B cell (primary cell): ENCODE results near the gene FREM3. TPM values are rescaled to one million over a fixed set of nuclear protein-coding genes. Genes with fewer than 3 reads are reported as not detected.

ENCODE experiments used
- ATAC-seq: fragments of 200-7000 bp; cut with Tn5 transposase; one replicate; pipeline ENCODE4 v1.10.0; 2021; ENCODE audit warnings: low read depth, mild to moderate bottlenecking, moderate number of reproducible peaks, moderate library complexity
- CTCF ChIA-PET: fragments of 350-600 bp; sonication (Branson Sonifier 250); formaldehyde crosslinking; loops from one replicate; lab custom pipeline; 2021; ENCODE audit warnings: antibody characterized with exemption, inconsistent platforms; lab: Charles Lee
- POLR2A ChIA-PET: fragments of 350-600 bp; sonication (Branson Sonifier 250); formaldehyde crosslinking; loops from one replicate; lab custom pipeline; 2021; ENCODE audit warnings: antibody characterized with exemption; lab: Charles Lee
- DNase-seq: peaks from one replicate; pipeline ENCODE4 v3.0.0; 2013
- H2AFZ ChIP-seq: 2 replicates; pipeline ENCODE4 v1.6.1; 2012; ENCODE audit warnings: mild to moderate bottlenecking, low read depth, low read length; ENCODE audit not compliant: insufficient read depth, poor library complexity, severe bottlenecking
- H3K27ac ChIP-seq, 2 donors: 1 replicate in 1 of 2; 2 replicates in 1 of 2; pipeline ENCODE4 v1.5.1; 2012 to 2013; ENCODE audit warnings: low read length in 2 of 2, mild to moderate bottlenecking in 2 of 2, moderate library complexity in 1 of 2
- H3K27me3 ChIP-seq, 4 experiments: fragments of 200-600 bp in 1 of 4; sonication (generic) in 1 of 4; replicated peaks in 1 of 4; 1 replicate in 2 of 4; 2 replicates in 2 of 4; pipeline versions ENCODE4 v1.6.1 to v1.7.0; 2013 to 2016; ENCODE audit warnings: low read length in 3 of 4, mild to moderate bottlenecking in 2 of 4, mixed read lengths in 1 of 4, moderate library complexity in 1 of 4; ENCODE audit not compliant: insufficient read depth in 4 of 4, control insufficient read depth in 3 of 4; ENCODE audit errors: control extremely low read depth in 1 of 4
- H3K36me3 ChIP-seq, 2 experiments: replicated peaks in 1 of 2; 1 replicate in 1 of 2; 2 replicates in 1 of 2; pipeline versions ENCODE4 v1.6.1 to v1.7.1; 2013; ENCODE audit warnings: low read length in 1 of 2; ENCODE audit not compliant: insufficient read depth in 2 of 2, control insufficient read depth in 1 of 2; ENCODE audit errors: control extremely low read depth in 1 of 2, extremely low read depth in 1 of 2
- H3K4me1 ChIP-seq, 2 donors: fragments of 200-600 bp in 1 of 2; sonication (generic) in 1 of 2; 1 replicate in 1 of 2; 2 replicates in 1 of 2; pipeline versions ENCODE4 v1.5.1 to v1.6.1; 2013 to 2017; ENCODE audit warnings: low read length in 2 of 2; ENCODE audit not compliant: control insufficient read depth in 2 of 2, insufficient read depth in 2 of 2
- H3K4me2 ChIP-seq: replicated peaks from 2 replicates; pipeline ENCODE3; 2012; ENCODE audit warnings: mild to moderate bottlenecking, low read depth, low read length; ENCODE audit not compliant: poor library complexity, severe bottlenecking
- H3K4me3 ChIP-seq, 5 experiments: fragments of 200-600 bp in 1 of 5; sonication (generic) in 1 of 5; 1 replicate in 3 of 5; 2 replicates in 2 of 5; pipeline versions ENCODE4 v1.5.1 to v1.7.0; 2011 to 2016; ENCODE audit warnings: low read length in 4 of 5, mild to moderate bottlenecking in 4 of 5, low read depth in 2 of 5, control low read depth in 1 of 5, moderate library complexity in 1 of 5; ENCODE audit not compliant: insufficient read depth in 1 of 5; ENCODE audit errors: control extremely low read depth in 1 of 5, extremely low read depth in 1 of 5
- H3K79me2 ChIP-seq: fragments of 200-600 bp; sonication (generic); one replicate; pipeline ENCODE4 v1.6.0; 2016; ENCODE audit warnings: low read length; ENCODE audit not compliant: control insufficient read depth, insufficient read depth
- H3K9ac ChIP-seq: fragments of 200-600 bp; sonication (generic); 2 replicates; pipeline ENCODE4 v1.6.1; 2017; ENCODE audit warnings: mild to moderate bottlenecking, low read length, moderate library complexity
- H3K9me3 ChIP-seq, 3 donors: one replicate each; pipeline versions ENCODE4 v1.6.1 to v1.7.1; 2013; ENCODE audit warnings: low read length in 2 of 3; ENCODE audit not compliant: control insufficient read depth in 2 of 3, insufficient read depth in 1 of 3; ENCODE audit errors: control extremely low read depth in 1 of 3
- H4K20me1 ChIP-seq: 2 replicates; pipeline ENCODE4 v1.6.0; 2012; ENCODE audit warnings: mild to moderate bottlenecking, low read length; ENCODE audit not compliant: insufficient read depth, control insufficient read depth, poor library complexity, severe bottlenecking
- H3K27ac Mint-ChIP-seq: one replicate; pipeline ENCODE4 v1.8.0; 2021; ENCODE audit warnings: mixed read lengths
- H3K27me3 Mint-ChIP-seq: one replicate; pipeline ENCODE4 v1.8.0; 2021; ENCODE audit warnings: mixed read lengths
- H3K4me1 Mint-ChIP-seq: one replicate; pipeline ENCODE4 v1.8.0; 2021; ENCODE audit warnings: mixed read lengths
- H3K4me3 Mint-ChIP-seq: one replicate; pipeline ENCODE4 v1.8.0; 2021; ENCODE audit warnings: mixed read lengths
- H3K9me3 Mint-ChIP-seq: one replicate; pipeline ENCODE4 v1.8.0; 2022; ENCODE audit warnings: mixed read lengths; ENCODE audit not compliant: insufficient read depth
- CTCF ChIP-seq: fragments of 200-600 bp; IDR thresholded peaks from one replicate; pipeline ENCODE4 v1.8.0; 2022; ENCODE audit warnings: antibody characterized with exemption, mild to moderate bottlenecking
- EZH2 ChIP-seq: IDR thresholded peaks from 2 replicates; pipeline ENCODE4 v1.6.1; 2012; ENCODE audit warnings: borderline replicate concordance, low read depth, mild to moderate bottlenecking, moderate library complexity, low read length; ENCODE audit not compliant: insufficient read depth, poor library complexity, severe bottlenecking
- WGBS: methylation state at CpG from one replicate; pipeline ENCODE4 v1.1.5; 2013; ENCODE audit warnings: missing lambda C conversion rate; ENCODE audit not compliant: insufficient coverage; 5-methylcytosine and 5-hydroxymethylcytosine counted together
- intact Hi-C: fragments of 100-400 bp; cut with micrococcal nuclease; formaldehyde crosslinking; loops from one replicate; pipeline ENCODE4 v1.10.0; 2022
- polyA plus RNA-seq: library from polyadenylated mRNA; depleted of rRNA; stranded (reverse); fragments of >200 nt; gene quantifications from 2 replicates; pipeline ENCODE4 v1.2.3, GENCODE V29; 2012
- total RNA-seq, 2 donors: library from RNA; stranded (reverse); fragments of 120-200 nt in 1 of 2; gene quantifications; 1 replicate in 1 of 2; 2 replicates in 1 of 2; pipeline versions ENCODE4 v1.2.3 to v1.2.4, GENCODE V29; 2013 to 2022

Gene FREM3
- total and polyA plus RNA-seq, 2 donors (not counting 1 experiment from before 2014, with no cell fraction given), result not detected

GRCh38 chr4:143597276-143597675, 103.2 kb downstream of the FREM3 start:
- WGBS, result no CpG with 5 or more reads among the region's 3 CpGs
- peaks cover 0 to 4% (median 0%) of the 10 kb centered on the region in 4 experiments for H3K27me3 ChIP-seq
- no peak overlapping the region for H3K4me3 Mint-ChIP-seq

GRCh38 chr4:143587703-143588102, 112.8 kb downstream of the FREM3 start:
- Mint-ChIP-seq H3K4me1 (no peaks in the 10 kb centered on the region), H3K27ac (no peak overlapping the region), H3K27me3 (peaks cover 5% of the 10 kb centered on the region), H3K9me3 (peaks cover 13% of the 10 kb centered on the region), H3K4me3 (no peak overlapping the region)
- intact Hi-C loops, result no loop called here
- TF ChIP-seq CTCF (no peak), EZH2 (no peak)
- H3K9me3 ChIP-seq, result peaks cover 0 to 6% (median 4%) of the 10 kb centered on the region in 3 donors
- ATAC-seq, result no peak
- POLR2A ChIA-PET, result no interaction called here
- H3K27me3 ChIP-seq, result no peaks in the 10 kb centered on the region
- no peak overlapping the region for H3K4me3 ChIP-seq
- H4K20me1 ChIP-seq, result no peaks in the 10 kb centered on the region
- DNase-seq, result no peak
- no peak overlapping the region for H3K27ac ChIP-seq
- no peak overlapping the region for H3K4me2 ChIP-seq
- H3K9ac ChIP-seq, result no peak overlapping the region
- no peak overlapping the region for H2AFZ ChIP-seq
- CTCF ChIA-PET, result no interaction called here
- no peaks in the 10 kb centered on the region for H3K79me2 ChIP-seq
- H3K36me3 ChIP-seq, result no peaks in the 10 kb centered on the region
- H3K4me1 ChIP-seq, result no peaks in the 10 kb centered on the region

More at GRCh38 chr4:143597276-143597675, 103.2 kb downstream of the FREM3 start:
- ATAC-seq (no peak), DNase-seq (no peak)
- intact Hi-C loops, result no loop called here
- Histone ChIP-seq H3K4me2 (no peak overlapping the region), H3K27ac (no peak overlapping the region), H4K20me1 (no peaks in the 10 kb centered on the region), H3K79me2 (no peaks in the 10 kb centered on the region), H3K9me3 (no peaks in the 10 kb centered on the region), H3K4me1 (no peaks in the 10 kb centered on the region), H3K36me3 (no peaks in the 10 kb centered on the region), H3K4me3 (no peak overlapping the region), H3K9ac (no peak overlapping the region), H2AFZ (no peak overlapping the region)
- no peaks in the 10 kb centered on the region for H3K9me3 Mint-ChIP-seq
- peaks cover 14% of the 10 kb centered on the region for H3K27me3 Mint-ChIP-seq
- H3K4me1 Mint-ChIP-seq, result no peaks in the 10 kb centered on the region
- POLR2A ChIA-PET, result no interaction called here
- TF ChIP-seq CTCF, result no peak
- no peak for TF ChIP-seq EZH2
- no peak overlapping the region for H3K27ac Mint-ChIP-seq
- CTCF ChIA-PET, result no interaction called here
